Panc1 (cell line): Measurements from ENCODE around the gene SNRPF.

Source experiments
- CTCF ChIP-seq: fragments of 450-650 bp; IDR thresholded peaks from 2 replicates; pipeline ENCODE4 v1.5.1; 2017; ENCODE audit warnings: mild to moderate bottlenecking
- POLR2AphosphoS5 ChIP-seq: IDR thresholded peaks from 2 replicates; pipeline ENCODE4 v1.6.1; 2012; ENCODE audit warnings: mild to moderate bottlenecking, low read depth, low read length, moderate library complexity
- REST ChIP-seq, 2 experiments: IDR thresholded peaks; 2 replicates each; pipeline ENCODE4 v1.6.1; 2011 to 2012; ENCODE audit warnings: low read depth in 2 of 2, control low read depth in 1 of 2, low read length in 1 of 2, mild to moderate bottlenecking in 1 of 2, moderate library complexity in 1 of 2; ENCODE audit not compliant: insufficient read depth in 1 of 2
- SIN3A ChIP-seq: IDR thresholded peaks from 2 replicates; pipeline ENCODE4 v1.6.1; 2012; ENCODE audit warnings: low read depth, mild to moderate bottlenecking, low read length, moderate library complexity, borderline replicate concordance; ENCODE audit not compliant: insufficient read depth

DNA sequence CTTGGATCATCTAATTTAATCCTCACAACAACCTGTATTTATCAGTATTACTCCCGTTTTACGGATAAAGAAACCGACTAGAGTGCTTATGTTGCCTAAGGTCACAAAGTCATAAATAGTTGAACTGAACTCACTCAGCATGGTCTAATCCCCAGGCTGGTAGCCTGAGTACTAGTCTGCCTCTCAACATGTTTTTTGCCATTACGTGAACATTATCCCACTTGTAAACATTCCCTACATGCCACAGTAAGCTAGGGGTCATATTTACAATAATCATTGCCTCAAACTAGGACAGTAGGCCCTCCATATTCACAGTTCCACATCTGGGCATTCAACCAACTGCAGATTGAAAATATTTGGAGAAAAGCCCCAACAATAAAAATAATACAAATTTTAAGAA lies 12.1 kb downstream of the SNRPF start:
- no peak for TF ChIP-seq CTCF
- TF ChIP-seq POLR2AphosphoS5 = no peak
- no peak for TF ChIP-seq REST (IDR thresholded peaks at IDR 0.05; ENCODE audit: insufficient read depth in 1 of 2, low read depth in 2 of 2, low read length in 1 of 2)
- no peak for TF ChIP-seq SIN3A
